K562 (cell line): ENCODE data around the gene CYP51A1. TPM values are rescaled to one million over a fixed set of nuclear protein-coding genes. Genes with fewer than 3 reads are reported as not detected.

ENCODE experiments used
- BRCA1 ChIP-seq, 2 experiments: fragments of 450-650 bp in 1 of 2; sonication (generic) in 1 of 2; formaldehyde crosslinking in 1 of 2; IDR thresholded peaks; 2 replicates each; pipeline versions ENCODE4 v1.5.0 to v1.6.1; 2017 to 2020; ENCODE audit warnings: mild to moderate bottlenecking in 1 of 2, missing genetic modification reagents in 1 of 2
- CEBPG ChIP-seq, 3 experiments: fragments of 200-800 bp in 1 of 3; sonication (Bioruptor generic) in 1 of 3; sonication (generic) in 1 of 3; formaldehyde crosslinking in 1 of 3; IDR thresholded peaks in 2 of 3; conservative IDR thresholded peaks in 1 of 3; 2 replicates each; pipeline versions ENCODE4 v1.6.1 to v1.8.0; 2016 to 2022; ENCODE audit warnings: missing compliant biosample characterization in 2 of 3, missing genetic modification characterization in 2 of 3, mild to moderate bottlenecking in 1 of 3, missing genetic modification reagents in 1 of 3
- CHD1 ChIP-seq: fragments of 200-600 bp; sonication (generic); IDR thresholded peaks from one replicate; pipeline ENCODE4 v1.6.1; 2012; ENCODE audit warnings: mild to moderate bottlenecking, moderate library complexity, low read length, inconsistent platforms
- FOS ChIP-seq: IDR thresholded peaks from 3 replicates; pipeline ENCODE4 v1.6.1; 2011; ENCODE audit not compliant: insufficient read length; ENCODE audit errors: extremely low read depth
- GABPB2 ChIP-seq: fragments of 250-450 bp; sonication (Bioruptor Pico); conservative IDR thresholded peaks from 2 replicates; pipeline ENCODE4 v1.5.1; 2021; ENCODE audit warnings: mild to moderate bottlenecking
- HDAC2 ChIP-seq: fragments of 450-650 bp; IDR thresholded peaks from 2 replicates; pipeline ENCODE4 v1.6.1; 2016; ENCODE audit warnings: mild to moderate bottlenecking
- KLF16 ChIP-seq: IDR thresholded peaks from 2 replicates; pipeline ENCODE4 v1.6.1; 2016; ENCODE audit warnings: antibody characterized with exemption
- MCM7 ChIP-seq, 2 experiments: fragments of 450-650 bp; IDR thresholded peaks; 2 replicates each; pipeline ENCODE4 v1.6.1; 2016 to 2018
- MTA3 ChIP-seq: fragments of 450-650 bp; formaldehyde crosslinking; IDR thresholded peaks from 2 replicates; pipeline ENCODE4 v1.6.1; 2017; ENCODE audit warnings: mild to moderate bottlenecking, borderline replicate concordance
- MXI1 ChIP-seq: IDR thresholded peaks from 2 replicates; pipeline ENCODE4 v1.6.1; 2011; ENCODE audit warnings: low read depth, mild to moderate bottlenecking, improper control_type of control experiment, low read length
- NFE2 ChIP-seq: IDR thresholded peaks from 2 replicates; pipeline ENCODE4 v1.6.1; 2014; ENCODE audit warnings: antibody characterized with exemption, low read depth
- NR2C1 ChIP-seq, 2 experiments: fragments of 450-650 bp; IDR thresholded peaks; 2 replicates each; pipeline ENCODE4 v1.6.1; 2017; ENCODE audit warnings: mild to moderate bottlenecking in 2 of 2, antibody characterized with exemption in 1 of 2, inconsistent platforms in 1 of 2, missing compliant biosample characterization in 1 of 2, missing genetic modification characterization in 1 of 2
- POU5F1 ChIP-seq: fragments of 150-350 bp; IDR thresholded peaks from 2 replicates; pipeline ENCODE4 v1.6.1; 2014; ENCODE audit warnings: borderline replicate concordance, low read length, low read depth, mild to moderate bottlenecking; ENCODE audit not compliant: partially characterized antibody
- TBL1XR1 ChIP-seq, 2 experiments: IDR thresholded peaks; 2 replicates each; pipeline ENCODE4 v1.6.1; 2012; ENCODE audit warnings: improper control_type of control experiment in 2 of 2, low read length in 2 of 2, mild to moderate bottlenecking in 1 of 2
- TCF7 ChIP-seq: sonication (generic); IDR thresholded peaks from 2 replicates; pipeline ENCODE4 v1.6.1; 2016; ENCODE audit warnings: antibody characterized with exemption, borderline replicate concordance
- TEAD1 ChIP-seq, 2 experiments: fragments of 450-650 bp in 1 of 2; sonication (generic) in 1 of 2; formaldehyde crosslinking; IDR thresholded peaks; 2 replicates each; pipeline versions ENCODE4 v1.4.0 to v1.8.0; 2020 to 2022; ENCODE audit warnings: mild to moderate bottlenecking in 2 of 2, missing genetic modification reagents in 1 of 2
- ZBTB8A ChIP-seq: fragments of 450-650 bp; IDR thresholded peaks from 2 replicates; pipeline ENCODE4 v1.6.1; 2018; ENCODE audit warnings: mild to moderate bottlenecking, moderate library complexity; ENCODE audit not compliant: partially characterized antibody
- ZNF316 ChIP-seq: fragments of 450-650 bp; IDR thresholded peaks from 2 replicates; pipeline ENCODE4 v1.6.1; 2016
- polyA plus RNA-seq, 8 experiments: library from polyadenylated mRNA; depleted of rRNA in 4 of 8; stranded (reverse) in 5 of 8; unstranded in 3 of 8; fragments of >200 nt; fragmentation: Nextera tagmentation in 2 of 8; fragmentation: Illumina TruSeq in 1 of 8; extraction: Ambion mirVana in 2 of 8; extraction: Trizol in 1 of 8; gene quantifications; 2 replicates each; pipeline versions ENCODE4 v1.2.1 to v1.2.3, GENCODE V29; 2011 to 2014; ENCODE audit warnings: inconsistent platforms in 1 of 8, missing spikeins in 1 of 8
- total RNA-seq, 7 experiments: library from RNA; depleted of rRNA in 6 of 7; stranded (reverse); fragments of >200 nt in 6 of 7; fragmentation: Illumina TruSeq in 2 of 7; extraction: Trizol in 2 of 7; gene quantifications; 2 replicates each; pipeline versions ENCODE4 v1.2.1 to v1.2.3, GENCODE V29; 2011 to 2021; ENCODE audit warnings: low replicate concordance in 1 of 7
- TF ChIP-seq, protein P1 (sequence below): fragments of 150-350 bp; conservative IDR thresholded peaks from 2 replicates; pipeline ENCODE4 v1.6.1; 2014; ENCODE audit warnings: low read length
- TF ChIP-seq, protein P2 (sequence below): fragments of 450-650 bp; IDR thresholded peaks from 2 replicates; pipeline ENCODE4 v1.6.1; 2016; ENCODE audit warnings: mild to moderate bottlenecking
- TF ChIP-seq, protein P3 (sequence below): fragments of 450-650 bp; IDR thresholded peaks from 2 replicates; pipeline ENCODE4 v1.6.1; 2016
- TF ChIP-seq, protein P4 (sequence below): fragments of 450-650 bp; IDR thresholded peaks from 2 replicates; pipeline ENCODE4 v1.6.1; 2018; ENCODE audit warnings: mild to moderate bottlenecking, low read depth; ENCODE audit not compliant: partially characterized antibody

The CYP51A1 gene
- total and polyA plus RNA-seq, 9 of the 15 experiments (the other 6 are each of a cell fraction or from before 2014, with no cell fraction given), result 35.4 to 151 (median 80.3) TPM

DNA sequence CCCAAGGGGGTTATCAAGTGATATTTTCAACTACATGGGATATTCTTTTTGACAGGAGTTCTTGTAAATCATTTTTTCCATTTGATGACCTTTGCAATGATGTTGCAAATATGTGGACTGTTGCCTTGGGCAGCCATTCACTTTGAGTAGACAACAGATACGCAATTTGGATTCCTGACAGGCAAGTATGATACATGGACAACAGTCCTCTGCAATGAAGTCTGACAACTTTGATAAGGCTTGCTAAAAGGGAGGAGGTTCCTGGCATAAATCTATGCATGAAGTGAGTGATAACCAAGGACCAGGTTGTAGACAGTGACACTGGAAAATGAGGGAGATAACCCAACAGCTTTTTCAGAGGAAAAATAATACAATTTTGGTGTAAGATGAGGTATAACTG, 27.0 kb upstream of the CYP51A1 start (continued):
- TF ChIP-seq, protein P1, sequence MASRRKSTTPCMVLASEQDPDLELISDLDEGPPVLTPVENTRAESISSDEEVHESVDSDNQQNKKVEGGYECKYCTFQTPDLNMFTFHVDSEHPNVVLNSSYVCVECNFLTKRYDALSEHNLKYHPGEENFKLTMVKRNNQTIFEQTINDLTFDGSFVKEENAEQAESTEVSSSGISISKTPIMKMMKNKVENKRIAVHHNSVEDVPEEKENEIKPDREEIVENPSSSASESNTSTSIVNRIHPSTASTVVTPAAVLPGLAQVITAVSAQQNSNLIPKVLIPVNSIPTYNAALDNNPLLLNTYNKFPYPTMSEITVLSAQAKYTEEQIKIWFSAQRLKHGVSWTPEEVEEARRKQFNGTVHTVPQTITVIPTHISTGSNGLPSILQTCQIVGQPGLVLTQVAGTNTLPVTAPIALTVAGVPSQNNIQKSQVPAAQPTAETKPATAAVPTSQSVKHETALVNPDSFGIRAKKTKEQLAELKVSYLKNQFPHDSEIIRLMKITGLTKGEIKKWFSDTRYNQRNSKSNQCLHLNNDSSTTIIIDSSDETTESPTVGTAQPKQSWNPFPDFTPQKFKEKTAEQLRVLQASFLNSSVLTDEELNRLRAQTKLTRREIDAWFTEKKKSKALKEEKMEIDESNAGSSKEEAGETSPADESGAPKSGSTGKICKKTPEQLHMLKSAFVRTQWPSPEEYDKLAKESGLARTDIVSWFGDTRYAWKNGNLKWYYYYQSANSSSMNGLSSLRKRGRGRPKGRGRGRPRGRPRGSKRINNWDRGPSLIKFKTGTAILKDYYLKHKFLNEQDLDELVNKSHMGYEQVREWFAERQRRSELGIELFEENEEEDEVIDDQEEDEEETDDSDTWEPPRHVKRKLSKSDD, result no peak
- peak; percentile 87 for TF ChIP-seq KLF16
- TF ChIP-seq MTA3, result no peak
- TF ChIP-seq, protein P2, sequence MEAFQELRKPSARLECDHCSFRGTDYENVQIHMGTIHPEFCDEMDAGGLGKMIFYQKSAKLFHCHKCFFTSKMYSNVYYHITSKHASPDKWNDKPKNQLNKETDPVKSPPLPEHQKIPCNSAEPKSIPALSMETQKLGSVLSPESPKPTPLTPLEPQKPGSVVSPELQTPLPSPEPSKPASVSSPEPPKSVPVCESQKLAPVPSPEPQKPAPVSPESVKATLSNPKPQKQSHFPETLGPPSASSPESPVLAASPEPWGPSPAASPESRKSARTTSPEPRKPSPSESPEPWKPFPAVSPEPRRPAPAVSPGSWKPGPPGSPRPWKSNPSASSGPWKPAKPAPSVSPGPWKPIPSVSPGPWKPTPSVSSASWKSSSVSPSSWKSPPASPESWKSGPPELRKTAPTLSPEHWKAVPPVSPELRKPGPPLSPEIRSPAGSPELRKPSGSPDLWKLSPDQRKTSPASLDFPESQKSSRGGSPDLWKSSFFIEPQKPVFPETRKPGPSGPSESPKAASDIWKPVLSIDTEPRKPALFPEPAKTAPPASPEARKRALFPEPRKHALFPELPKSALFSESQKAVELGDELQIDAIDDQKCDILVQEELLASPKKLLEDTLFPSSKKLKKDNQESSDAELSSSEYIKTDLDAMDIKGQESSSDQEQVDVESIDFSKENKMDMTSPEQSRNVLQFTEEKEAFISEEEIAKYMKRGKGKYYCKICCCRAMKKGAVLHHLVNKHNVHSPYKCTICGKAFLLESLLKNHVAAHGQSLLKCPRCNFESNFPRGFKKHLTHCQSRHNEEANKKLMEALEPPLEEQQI, result no peak
- TF ChIP-seq, protein P3, sequence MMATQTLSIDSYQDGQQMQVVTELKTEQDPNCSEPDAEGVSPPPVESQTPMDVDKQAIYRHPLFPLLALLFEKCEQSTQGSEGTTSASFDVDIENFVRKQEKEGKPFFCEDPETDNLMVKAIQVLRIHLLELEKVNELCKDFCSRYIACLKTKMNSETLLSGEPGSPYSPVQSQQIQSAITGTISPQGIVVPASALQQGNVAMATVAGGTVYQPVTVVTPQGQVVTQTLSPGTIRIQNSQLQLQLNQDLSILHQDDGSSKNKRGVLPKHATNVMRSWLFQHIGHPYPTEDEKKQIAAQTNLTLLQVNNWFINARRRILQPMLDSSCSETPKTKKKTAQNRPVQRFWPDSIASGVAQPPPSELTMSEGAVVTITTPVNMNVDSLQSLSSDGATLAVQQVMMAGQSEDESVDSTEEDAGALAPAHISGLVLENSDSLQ, result peak; percentile 90
- TF ChIP-seq ZNF316, result peak; percentile 52
- no peak for TF ChIP-seq MXI1
- TF ChIP-seq, protein P4, sequence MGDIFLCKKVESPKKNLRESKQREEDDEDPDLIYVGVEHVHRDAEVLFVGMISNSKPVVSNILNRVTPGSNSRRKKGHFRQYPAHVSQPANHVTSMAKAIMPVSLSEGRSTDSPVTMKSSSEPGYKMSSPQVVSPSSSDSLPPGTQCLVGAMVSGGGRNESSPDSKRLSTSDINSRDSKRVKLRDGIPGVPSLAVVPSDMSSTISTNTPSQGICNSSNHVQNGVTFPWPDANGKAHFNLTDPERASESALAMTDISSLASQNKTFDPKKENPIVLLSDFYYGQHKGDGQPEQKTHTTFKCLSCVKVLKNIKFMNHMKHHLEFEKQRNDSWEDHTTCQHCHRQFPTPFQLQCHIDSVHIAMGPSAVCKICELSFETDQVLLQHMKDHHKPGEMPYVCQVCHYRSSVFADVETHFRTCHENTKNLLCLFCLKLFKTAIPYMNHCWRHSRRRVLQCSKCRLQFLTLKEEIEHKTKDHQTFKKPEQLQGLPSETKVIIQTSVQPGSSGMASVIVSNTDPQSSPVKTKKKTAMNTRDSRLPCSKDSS, result no peak
- no peak for TF ChIP-seq FOS
- peak in 1 of 2 experiments; percentile 57; a peak in 1 of 4 replicates for TF ChIP-seq TEAD1 (CRISPR knock-in tag; IDR thresholded peaks at IDR 0.05)
- TF ChIP-seq TBL1XR1 (IDR thresholded peaks at IDR 0.05; ENCODE audit: low read length in 2 of 2), result peak in 1 of 2 experiments; percentile 75; a peak in 2 of 4 replicates
- peak; percentile 87 for TF ChIP-seq NFE2
- TF ChIP-seq ZBTB8A, result no peak
- TF ChIP-seq POU5F1, result no peak
- TF ChIP-seq TCF7, result 0 out of 2 replicates have a peak, but pooled peaks have one; percentile 40
- no peak for TF ChIP-seq MCM7 (IDR thresholded peaks at IDR 0.05)
- TF ChIP-seq CEBPG (CRISPR knock-in tag; IDR thresholded peaks at IDR 0.05), result no peak
- TF ChIP-seq CEBPG (tag; conservative IDR thresholded peaks at IDR 0.05 in 1 of 2, IDR thresholded peaks at IDR 0.05 in 1 of 2), result peak in 1 of 2 experiments; percentile 25; a peak in 1 of 4 replicates
- TF ChIP-seq NR2C1 (IDR thresholded peaks at IDR 0.05), result no peak
- 0 out of 2 replicates have a peak, but pooled peaks have one; percentile 33 for TF ChIP-seq NR2C1 (tag; IDR thresholded peaks at IDR 0.05)
- TF ChIP-seq CHD1, result no peak
- TF ChIP-seq GABPB2 (CRISPR knock-in tag), result no peak
- TF ChIP-seq BRCA1 (IDR thresholded peaks at IDR 0.05), result no peak
- no peak for TF ChIP-seq BRCA1 (CRISPR knock-in tag; IDR thresholded peaks at IDR 0.05)
- peak; percentile 97 for TF ChIP-seq HDAC2
